HCT116 (cell line): ENCODE measurements around the gene MAP2K6. TPM values are rescaled to one million over a fixed set of nuclear protein-coding genes. Genes with fewer than 3 reads are reported as not detected.

Experiments
- ATAC-seq: fragments of 200-7000 bp; cut with Tn5 transposase; 2 replicates; pipeline ENCODE4 v1.9.1; 2020; ENCODE audit warnings: mild to moderate bottlenecking, moderate library complexity
- BruUV-seq: library from RNA; stranded (reverse); fragments of 400-500 nt; replicated peaks from 2 replicates; lab custom pipeline; 2021; lab: Mats Ljungman, UMichigan
- CTCF ChIA-PET: fragments of 300-600 bp; sonication (Branson Sonifier 250); formaldehyde crosslinking; loops from one replicate; lab custom pipeline; 2021; ENCODE audit warnings: antibody characterized with exemption; lab: Charles Lee
- POLR2A ChIA-PET: fragments of 300-600, 350-600 bp; sonication (Branson Sonifier 250); formaldehyde crosslinking; loops from one replicate; lab custom pipeline; 2021; ENCODE audit warnings: antibody characterized with exemption; lab: Charles Lee
- RAD21 ChIA-PET, 2 experiments: fragments of 300-600 bp; sonication (Branson Sonifier 250); formaldehyde crosslinking; loops; one replicate each; lab custom pipeline; 2023; ENCODE audit warnings: low total read pairs in 2 of 2; ENCODE audit not compliant: uncharacterized antibody in 2 of 2, unreplicated experiment in 2 of 2, low non-redundant PET in 1 of 2; lab: Charles Lee
- DNase-seq: peaks from one replicate; pipeline ENCODE4 v3.0.0-alpha.2; 2010; ENCODE audit warnings: low read depth, low spot score
- H2AFZ ChIP-seq: fragments of 200-600 bp; shearing (Covaris generic), sonication (generic); 2 replicates; pipeline ENCODE4 v1.6.1; 2017; ENCODE audit warnings: low read depth, mixed run types, mixed read lengths, antibody characterized with exemption, low read length; ENCODE audit not compliant: poor library complexity, severe bottlenecking
- H3K27ac ChIP-seq: 2 replicates; pipeline ENCODE4 v1.5.1; 2012; ENCODE audit warnings: low read depth, low read length
- H3K27me3 ChIP-seq: fragments of 200-600 bp; sonication (generic); 2 replicates; pipeline ENCODE4 v1.6.1; 2016; ENCODE audit warnings: mixed run types, low read length, mixed read lengths; ENCODE audit not compliant: insufficient read depth
- H3K36me3 ChIP-seq, 2 experiments: fragments of 200-500 bp in 1 of 2; fragments of 200-600 bp in 1 of 2; sonication (Bioruptor generic) in 1 of 2; sonication (generic) in 1 of 2; 2 replicates each; pipeline versions ENCODE4 v1.5.1 to v1.6.1; 2014 to 2016; ENCODE audit warnings: low read length in 2 of 2, inconsistent platforms in 1 of 2, mixed read lengths in 1 of 2, mixed run types in 1 of 2; ENCODE audit not compliant: insufficient read depth in 2 of 2, control insufficient read depth in 1 of 2
- H3K4me1 ChIP-seq, 2 experiments: fragments of 200-600 bp in 1 of 2; sonication (generic) in 1 of 2; 2 replicates each; pipeline versions ENCODE4 v1.5.1 to v1.6.1; 2012 to 2017; ENCODE audit warnings: low read length in 2 of 2, inconsistent platforms in 1 of 2, mild to moderate bottlenecking in 1 of 2, mixed read lengths in 1 of 2, mixed run types in 1 of 2, moderate library complexity in 1 of 2; ENCODE audit not compliant: insufficient read depth in 2 of 2, control insufficient read depth in 1 of 2
- H3K4me2 ChIP-seq: fragments of 200-600 bp; sonication (generic); 2 replicates; pipeline ENCODE4 v1.6.1; 2017; ENCODE audit warnings: mixed run types, low read length, mixed read lengths
- H3K4me3 ChIP-seq, 2 experiments: fragments of 200-600 bp in 1 of 2; sonication (generic) in 1 of 2; replicated peaks in 1 of 2; 2 replicates each; pipeline ENCODE4 v1.5.1; 2011 to 2016; ENCODE audit warnings: low read length in 2 of 2, control low read depth in 1 of 2, low read depth in 1 of 2, mild to moderate bottlenecking in 1 of 2, mixed read lengths in 1 of 2, mixed run types in 1 of 2
- H3K79me2 ChIP-seq: fragments of 200-600 bp; sonication (generic); 2 replicates; pipeline ENCODE4 v1.6.1; 2017; ENCODE audit warnings: mild to moderate bottlenecking, mixed run types, low read length, moderate library complexity, mixed read lengths; ENCODE audit not compliant: insufficient read depth
- H3K9ac ChIP-seq: fragments of 200-600 bp; sonication (generic); 2 replicates; pipeline ENCODE4 v1.6.1; 2016; ENCODE audit warnings: low read length, mixed read lengths
- H3K9me2 ChIP-seq: fragments of 200-600 bp; sonication (generic), shearing (Covaris generic); 2 replicates; pipeline ENCODE4 v1.6.1; 2017; ENCODE audit warnings: mixed run types, mild to moderate bottlenecking, moderate library complexity; ENCODE audit not compliant: insufficient read depth
- H3K9me3 ChIP-seq, 2 experiments: fragments of 200-500 bp in 1 of 2; fragments of 200-600 bp in 1 of 2; sonication (Bioruptor generic) in 1 of 2; sonication (generic) in 1 of 2; 2 replicates each; pipeline ENCODE4 v1.6.1; 2014 to 2017; ENCODE audit warnings: low read length in 2 of 2, mixed read lengths in 2 of 2, inconsistent platforms in 1 of 2, low read depth in 1 of 2, mild to moderate bottlenecking in 1 of 2, mixed run types in 1 of 2, moderate library complexity in 1 of 2; ENCODE audit not compliant: control insufficient read depth in 1 of 2, insufficient read depth in 1 of 2
- H4K20me1 ChIP-seq: fragments of 200-600 bp; sonication (generic), shearing (Covaris generic); 2 replicates; pipeline ENCODE4 v1.6.1; 2017; ENCODE audit warnings: mixed run types, mild to moderate bottlenecking, moderate library complexity; ENCODE audit not compliant: insufficient read depth
- EZH2 ChIP-seq: fragments of 200-600 bp; sonication (generic); IDR thresholded peaks from 2 replicates; pipeline ENCODE4 v1.6.1; 2017; ENCODE audit warnings: antibody characterized with exemption, mixed run types
- RAD21 ChIP-seq: IDR thresholded peaks from 2 replicates; pipeline ENCODE4 v1.6.1; 2012; ENCODE audit warnings: low read depth, mild to moderate bottlenecking
- intact Hi-C: fragments of 100-400 bp; cut with micrococcal nuclease; formaldehyde crosslinking; loops from 2 replicates; pipeline ENCODE4 v1.10.0; 2022
- total RNA-seq: library from RNA; stranded (reverse); gene quantifications from one replicate; pipeline ENCODE4 v1.2.1, GENCODE V29; 2021; ENCODE audit not compliant: unreplicated experiment
- TF ChIP-seq, protein P1 (sequence below), 3 experiments: fragments of 200-600 bp in 1 of 3; sonication (generic) in 1 of 3; IDR thresholded peaks in 2 of 3; conservative IDR thresholded peaks in 1 of 3; 2 replicates each; pipeline ENCODE4 v1.5.1; 2012 to 2017; ENCODE audit warnings: low read depth in 2 of 3, low read length in 2 of 3, antibody characterized with exemption in 1 of 3, borderline replicate concordance in 1 of 3, control low read depth in 1 of 3, mild to moderate bottlenecking in 1 of 3, mixed read lengths in 1 of 3, mixed run types in 1 of 3, moderate library complexity in 1 of 3; ENCODE audit not compliant: insufficient read depth in 1 of 3

MAP2K6 gene
- total RNA-seq, 1 experiment from 2014 or later, result 0.22 TPM

DNA sequence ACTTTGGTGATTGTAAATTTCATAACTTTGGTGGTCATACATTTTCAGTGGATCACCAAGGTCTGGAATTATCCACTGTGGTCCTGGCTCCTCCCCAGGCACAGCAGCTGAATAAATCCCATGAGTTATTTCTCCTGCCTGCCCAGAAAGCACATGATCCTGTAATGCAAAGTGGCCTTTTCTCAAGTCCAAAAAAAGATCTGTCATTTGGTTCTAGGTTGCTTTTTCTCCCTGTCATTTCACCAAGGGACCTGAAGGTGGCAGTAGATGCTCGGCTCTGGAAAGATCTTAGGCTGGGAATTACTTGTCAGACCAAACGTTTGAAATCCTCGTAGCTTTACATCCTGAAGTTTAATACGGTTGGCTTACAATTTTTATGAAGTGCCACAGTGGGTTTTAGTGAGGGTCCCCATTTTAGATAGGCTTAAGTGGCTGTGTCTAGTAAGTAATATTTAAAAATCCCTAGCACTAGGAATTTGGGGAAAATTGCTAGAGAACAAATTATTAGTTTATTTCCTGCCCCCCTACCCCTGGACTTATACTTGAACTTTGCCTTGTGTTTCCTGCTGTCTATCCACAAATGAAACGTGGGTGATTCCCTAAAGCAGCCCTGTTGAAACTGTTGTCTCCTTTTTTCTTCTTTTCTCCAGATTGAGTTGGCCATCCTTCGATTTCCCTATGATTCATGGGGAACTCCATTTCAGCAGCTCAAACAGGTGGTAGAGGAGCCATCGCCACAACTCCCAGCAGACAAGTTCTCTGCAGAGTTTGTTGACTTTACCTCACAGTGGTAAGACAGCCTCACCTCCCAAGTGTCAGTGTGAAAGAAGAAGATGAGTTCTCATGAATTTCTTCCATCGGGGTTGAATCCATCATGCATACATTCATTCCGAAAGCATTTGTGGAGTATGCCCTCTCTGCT lies 111.7 kb downstream of the MAP2K6 start:
- intact Hi-C loops, result loop anchor here (1.0 to 5.0 kb wide), 5 partner anchors 43 to 1096 kb away; no protein-coding TSS in a partner anchor
- no peak overlapping the region for H3K27ac ChIP-seq

More for the DNA sequence above, 111.7 kb downstream of the MAP2K6 start:
- TF ChIP-seq EZH2 (no peak), RAD21 (peak; percentile 90)
- TF ChIP-seq, protein P1, sequence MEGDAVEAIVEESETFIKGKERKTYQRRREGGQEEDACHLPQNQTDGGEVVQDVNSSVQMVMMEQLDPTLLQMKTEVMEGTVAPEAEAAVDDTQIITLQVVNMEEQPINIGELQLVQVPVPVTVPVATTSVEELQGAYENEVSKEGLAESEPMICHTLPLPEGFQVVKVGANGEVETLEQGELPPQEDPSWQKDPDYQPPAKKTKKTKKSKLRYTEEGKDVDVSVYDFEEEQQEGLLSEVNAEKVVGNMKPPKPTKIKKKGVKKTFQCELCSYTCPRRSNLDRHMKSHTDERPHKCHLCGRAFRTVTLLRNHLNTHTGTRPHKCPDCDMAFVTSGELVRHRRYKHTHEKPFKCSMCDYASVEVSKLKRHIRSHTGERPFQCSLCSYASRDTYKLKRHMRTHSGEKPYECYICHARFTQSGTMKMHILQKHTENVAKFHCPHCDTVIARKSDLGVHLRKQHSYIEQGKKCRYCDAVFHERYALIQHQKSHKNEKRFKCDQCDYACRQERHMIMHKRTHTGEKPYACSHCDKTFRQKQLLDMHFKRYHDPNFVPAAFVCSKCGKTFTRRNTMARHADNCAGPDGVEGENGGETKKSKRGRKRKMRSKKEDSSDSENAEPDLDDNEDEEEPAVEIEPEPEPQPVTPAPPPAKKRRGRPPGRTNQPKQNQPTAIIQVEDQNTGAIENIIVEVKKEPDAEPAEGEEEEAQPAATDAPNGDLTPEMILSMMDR (IDR thresholded peaks at IDR 0.05 in 2 of 3, conservative IDR thresholded peaks at IDR 0.05 in 1 of 3; ENCODE audit: borderline replicate concordance in 1 of 3, insufficient read depth in 1 of 3, low read depth in 2 of 3, low read length in 2 of 3), result peak; percentile 72 to 97 (median 96); a peak in 5 of 6 replicates
- ATAC-seq, result peak; percentile 80
- H2AFZ ChIP-seq, result peak overlapping the region; percentile 94
- H3K27me3 ChIP-seq, result no peaks in the 10 kb centered on the region
- H3K4me3 ChIP-seq, result no peak overlapping the region
- ChIA-PET POLR2A (no interaction called here), RAD21 (interaction anchor here in 1 of 2 experiments (0.9 kb wide), 1 partner anchor 167 kb away, joined by 3 read pairs; no protein-coding TSS in a partner anchor), CTCF (interaction anchor here (0.9 to 5.2 kb wide), 26 partner anchors 10 to 1934 kb away, joined by 3 to 54 read pairs (median 6); partner anchors contain the start of gene ABCA5)
- no TSS peak for BruUV-seq
- no peaks in the 10 kb centered on the region for H3K9me2 ChIP-seq
- H3K4me1 ChIP-seq, result no peaks in the 10 kb centered on the region
- H3K79me2 ChIP-seq, result no peaks in the 10 kb centered on the region
- H3K9ac ChIP-seq, result no peak overlapping the region
- H3K36me3 ChIP-seq, result no peaks in the 10 kb centered on the region
- H4K20me1 ChIP-seq, result no peaks in the 10 kb centered on the region
- DNase-seq, result peak; percentile 73
- H3K9me3 ChIP-seq, result no peaks in the 10 kb centered on the region
- H3K4me2 ChIP-seq, result 0 out of 2 replicates have a peak overlapping the region, but pooled peaks have one; percentile 3
